ENCODE results near the gene CCL25.

DNA sequence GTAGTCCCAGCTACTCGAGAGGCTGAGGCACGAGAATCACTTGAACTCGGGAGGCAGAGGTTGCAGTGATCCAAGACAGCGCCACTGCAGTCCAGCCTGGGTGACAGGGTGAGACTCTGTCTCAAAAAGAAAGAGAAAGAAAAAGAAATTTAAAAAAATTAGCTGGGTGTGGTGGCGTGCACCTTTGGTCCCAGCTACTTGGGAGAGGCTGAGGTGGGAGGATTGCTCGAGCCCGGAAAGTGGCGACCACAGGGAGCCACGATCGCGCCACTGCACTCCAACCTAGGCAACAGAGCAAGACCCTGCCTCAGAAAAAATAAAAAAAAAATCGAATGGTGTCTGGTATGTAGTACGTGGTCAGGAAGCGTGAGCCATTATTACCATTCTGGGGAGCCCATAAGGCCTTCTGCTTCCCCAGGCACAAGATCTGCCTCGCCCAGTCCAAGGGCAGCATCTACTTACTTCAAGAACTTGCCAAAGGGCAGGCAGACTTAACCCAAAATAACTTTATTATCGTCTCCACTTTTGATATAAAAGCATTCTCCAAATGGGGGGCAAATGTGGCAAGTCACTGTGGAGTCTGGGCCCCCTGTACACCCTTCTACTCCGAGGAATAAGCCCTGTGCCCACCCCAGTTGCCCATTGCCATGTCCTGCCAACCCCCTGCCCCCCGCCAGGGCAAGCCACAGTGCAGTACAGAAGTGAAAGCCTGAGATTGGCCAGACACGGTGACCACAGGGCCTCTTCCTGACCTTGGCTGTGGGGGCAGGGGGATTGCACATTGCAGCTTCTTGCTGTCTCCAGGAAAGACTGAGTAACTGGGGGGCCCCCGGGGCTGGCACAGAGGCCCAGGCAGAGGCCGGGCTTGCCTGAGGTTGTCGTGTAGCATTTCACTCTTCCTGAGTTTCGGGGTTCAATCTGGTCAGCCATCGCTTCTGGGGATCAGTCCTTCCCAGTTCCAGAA is 12.6 kb downstream of the CCL25 start:
- TF ChIP-seq POLR2AphosphoS5 (IDR thresholded peaks at IDR 0.05; ENCODE audit: low read depth, low read length) (no peak), JUND (IDR thresholded peaks at IDR 0.05) (no peak), POLR2A (IDR thresholded peaks at IDR 0.05; ENCODE audit: borderline replicate concordance, extremely low read depth, insufficient read depth, insufficient read length) (no peak), REST (IDR thresholded peaks at IDR 0.05; ENCODE audit: low read depth) (no peak), SP1 (IDR thresholded peaks at IDR 0.05; ENCODE audit: low read depth) (no peak), EZH2phosphoT487 (IDR thresholded peaks at IDR 0.05; ENCODE audit: borderline replicate concordance) (no peak), EZH2 (IDR thresholded peaks at IDR 0.05) (no peak), CEBPB (IDR thresholded peaks at IDR 0.05; ENCODE audit: low read depth) (no peak), ZNF274 (IDR thresholded peaks at IDR 0.05; ENCODE audit: low read depth, low read length) (no peak), FOSL1 (IDR thresholded peaks at IDR 0.05; ENCODE audit: low read depth) (no peak)
- TF ChIP-seq, protein P1, sequence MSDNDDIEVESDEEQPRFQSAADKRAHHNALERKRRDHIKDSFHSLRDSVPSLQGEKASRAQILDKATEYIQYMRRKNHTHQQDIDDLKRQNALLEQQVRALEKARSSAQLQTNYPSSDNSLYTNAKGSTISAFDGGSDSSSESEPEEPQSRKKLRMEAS (IDR thresholded peaks at IDR 0.05): no peak
- TF ChIP-seq, protein P2, sequence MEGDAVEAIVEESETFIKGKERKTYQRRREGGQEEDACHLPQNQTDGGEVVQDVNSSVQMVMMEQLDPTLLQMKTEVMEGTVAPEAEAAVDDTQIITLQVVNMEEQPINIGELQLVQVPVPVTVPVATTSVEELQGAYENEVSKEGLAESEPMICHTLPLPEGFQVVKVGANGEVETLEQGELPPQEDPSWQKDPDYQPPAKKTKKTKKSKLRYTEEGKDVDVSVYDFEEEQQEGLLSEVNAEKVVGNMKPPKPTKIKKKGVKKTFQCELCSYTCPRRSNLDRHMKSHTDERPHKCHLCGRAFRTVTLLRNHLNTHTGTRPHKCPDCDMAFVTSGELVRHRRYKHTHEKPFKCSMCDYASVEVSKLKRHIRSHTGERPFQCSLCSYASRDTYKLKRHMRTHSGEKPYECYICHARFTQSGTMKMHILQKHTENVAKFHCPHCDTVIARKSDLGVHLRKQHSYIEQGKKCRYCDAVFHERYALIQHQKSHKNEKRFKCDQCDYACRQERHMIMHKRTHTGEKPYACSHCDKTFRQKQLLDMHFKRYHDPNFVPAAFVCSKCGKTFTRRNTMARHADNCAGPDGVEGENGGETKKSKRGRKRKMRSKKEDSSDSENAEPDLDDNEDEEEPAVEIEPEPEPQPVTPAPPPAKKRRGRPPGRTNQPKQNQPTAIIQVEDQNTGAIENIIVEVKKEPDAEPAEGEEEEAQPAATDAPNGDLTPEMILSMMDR (IDR thresholded peaks at IDR 0.05 in 2 of 3, conservative IDR thresholded peaks at IDR 0.05 in 1 of 3; ENCODE audit: borderline replicate concordance in 1 of 3, insufficient read depth in 1 of 3, low read depth in 2 of 3, low read length in 2 of 3): no peak
- TF ChIP-seq, protein P3, sequence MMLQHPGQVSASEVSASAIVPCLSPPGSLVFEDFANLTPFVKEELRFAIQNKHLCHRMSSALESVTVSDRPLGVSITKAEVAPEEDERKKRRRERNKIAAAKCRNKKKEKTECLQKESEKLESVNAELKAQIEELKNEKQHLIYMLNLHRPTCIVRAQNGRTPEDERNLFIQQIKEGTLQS (IDR thresholded peaks at IDR 0.05): no peak
- TF ChIP-seq, protein P4, sequence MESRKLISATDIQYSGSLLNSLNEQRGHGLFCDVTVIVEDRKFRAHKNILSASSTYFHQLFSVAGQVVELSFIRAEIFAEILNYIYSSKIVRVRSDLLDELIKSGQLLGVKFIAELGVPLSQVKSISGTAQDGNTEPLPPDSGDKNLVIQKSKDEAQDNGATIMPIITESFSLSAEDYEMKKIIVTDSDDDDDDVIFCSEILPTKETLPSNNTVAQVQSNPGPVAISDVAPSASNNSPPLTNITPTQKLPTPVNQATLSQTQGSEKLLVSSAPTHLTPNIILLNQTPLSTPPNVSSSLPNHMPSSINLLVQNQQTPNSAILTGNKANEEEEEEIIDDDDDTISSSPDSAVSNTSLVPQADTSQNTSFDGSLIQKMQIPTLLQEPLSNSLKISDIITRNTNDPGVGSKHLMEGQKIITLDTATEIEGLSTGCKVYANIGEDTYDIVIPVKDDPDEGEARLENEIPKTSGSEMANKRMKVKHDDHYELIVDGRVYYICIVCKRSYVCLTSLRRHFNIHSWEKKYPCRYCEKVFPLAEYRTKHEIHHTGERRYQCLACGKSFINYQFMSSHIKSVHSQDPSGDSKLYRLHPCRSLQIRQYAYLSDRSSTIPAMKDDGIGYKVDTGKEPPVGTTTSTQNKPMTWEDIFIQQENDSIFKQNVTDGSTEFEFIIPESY (IDR thresholded peaks at IDR 0.05; ENCODE audit: extremely low read depth, insufficient replicate concordance, low read length): no peak

Data from HCT116 (cell line).